Tibial nerve (tissue), 3 donors: ENCODE results near the gene INTS3.

Experiments used
- POLR2A ChIP-seq, 2 donors: fragments of 450-650 bp; IDR thresholded peaks; one replicate each; pipeline ENCODE4 v1.6.1; 2017; ENCODE audit warnings: antibody characterized with exemption in 2 of 2, mild to moderate bottlenecking in 2 of 2, moderate library complexity in 2 of 2
- TF ChIP-seq, protein P1 (sequence below), 5 experiments: fragments of 200-600 bp in 3 of 5; fragments of 450-650 bp in 2 of 5; sonication (generic) in 3 of 5; IDR thresholded peaks; one replicate each; pipeline ENCODE4 v1.5.1; 2016 to 2019; ENCODE audit warnings: antibody characterized with exemption in 5 of 5, mild to moderate bottlenecking in 3 of 5, moderate library complexity in 2 of 5

DNA sequence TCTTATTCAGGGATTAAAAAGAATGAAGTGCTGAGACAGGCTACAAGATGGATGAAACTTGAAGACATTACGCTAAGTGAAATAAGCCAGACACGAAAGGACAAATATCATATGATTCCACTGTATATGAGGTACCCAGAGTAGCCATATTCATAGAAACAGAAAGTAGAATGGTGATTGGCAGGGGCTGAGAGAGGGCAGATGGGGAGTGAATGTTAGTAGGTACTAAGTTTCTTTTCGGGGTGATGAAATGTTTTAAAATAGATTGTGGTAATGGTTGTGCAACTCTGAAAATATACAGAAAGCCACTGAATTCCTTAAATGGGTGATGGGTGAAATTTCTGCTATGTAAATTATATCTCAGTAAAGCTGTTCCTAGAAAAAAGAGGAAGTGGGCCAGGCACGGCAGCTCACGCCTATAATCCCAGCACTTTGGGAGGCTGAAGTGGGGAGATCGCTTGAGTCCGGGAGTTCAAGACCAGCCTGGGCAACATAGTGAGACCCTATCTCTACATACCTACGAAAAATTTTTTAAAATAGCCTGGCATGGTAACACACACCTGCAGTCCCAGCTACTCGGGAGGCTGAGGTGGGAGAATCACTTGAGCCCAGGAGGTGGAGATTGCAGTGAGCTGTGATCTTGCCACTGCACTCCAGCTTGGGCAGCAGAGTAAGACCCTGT is 63.3 kb downstream of the INTS3 start:
- TF ChIP-seq, protein P1, sequence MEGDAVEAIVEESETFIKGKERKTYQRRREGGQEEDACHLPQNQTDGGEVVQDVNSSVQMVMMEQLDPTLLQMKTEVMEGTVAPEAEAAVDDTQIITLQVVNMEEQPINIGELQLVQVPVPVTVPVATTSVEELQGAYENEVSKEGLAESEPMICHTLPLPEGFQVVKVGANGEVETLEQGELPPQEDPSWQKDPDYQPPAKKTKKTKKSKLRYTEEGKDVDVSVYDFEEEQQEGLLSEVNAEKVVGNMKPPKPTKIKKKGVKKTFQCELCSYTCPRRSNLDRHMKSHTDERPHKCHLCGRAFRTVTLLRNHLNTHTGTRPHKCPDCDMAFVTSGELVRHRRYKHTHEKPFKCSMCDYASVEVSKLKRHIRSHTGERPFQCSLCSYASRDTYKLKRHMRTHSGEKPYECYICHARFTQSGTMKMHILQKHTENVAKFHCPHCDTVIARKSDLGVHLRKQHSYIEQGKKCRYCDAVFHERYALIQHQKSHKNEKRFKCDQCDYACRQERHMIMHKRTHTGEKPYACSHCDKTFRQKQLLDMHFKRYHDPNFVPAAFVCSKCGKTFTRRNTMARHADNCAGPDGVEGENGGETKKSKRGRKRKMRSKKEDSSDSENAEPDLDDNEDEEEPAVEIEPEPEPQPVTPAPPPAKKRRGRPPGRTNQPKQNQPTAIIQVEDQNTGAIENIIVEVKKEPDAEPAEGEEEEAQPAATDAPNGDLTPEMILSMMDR (IDR thresholded peaks at IDR 0.05): no peak
- TF ChIP-seq POLR2A (IDR thresholded peaks at IDR 0.05): no peak
